MM.1S (cell line): ENCODE results near the gene TKFC.

Experiments
- DNase-seq: peaks from one replicate; pipeline ENCODE4 v3.0.0-alpha.2; 2015
- H2AFZ ChIP-seq: fragments of 300-600 bp; sonication (generic); 2 replicates; pipeline ENCODE4 v1.6.0; 2016; ENCODE audit warnings: antibody characterized with exemption, low read length
- H3F3A ChIP-seq: fragments of 300-600 bp; sonication (generic); 2 replicates; pipeline ENCODE4 v1.6.1; 2016; ENCODE audit warnings: mild to moderate bottlenecking, antibody characterized with exemption, low read length, moderate library complexity, mixed read lengths; ENCODE audit not compliant: insufficient read depth
- H3K27ac ChIP-seq: fragments of 300-600 bp; sonication (generic); 2 replicates; pipeline ENCODE4 v1.5.1; 2016; ENCODE audit warnings: mild to moderate bottlenecking, low read length
- H3K27me3 ChIP-seq: fragments of 300-600 bp; sonication (generic); replicated peaks from 2 replicates; pipeline ENCODE4 v1.6.0; 2016; ENCODE audit warnings: low read length; ENCODE audit not compliant: insufficient read depth
- H3K36me3 ChIP-seq: fragments of 300-600 bp; sonication (generic); replicated peaks from 2 replicates; pipeline ENCODE4 v1.6.1; 2016; ENCODE audit warnings: mild to moderate bottlenecking, low read length, mixed read lengths; ENCODE audit not compliant: insufficient read depth
- H3K4me1 ChIP-seq: fragments of 300-600 bp; sonication (generic); 2 replicates; pipeline ENCODE4 v1.6.1; 2016; ENCODE audit warnings: low read length, mixed read lengths
- H3K4me2 ChIP-seq: fragments of 300-600 bp; sonication (generic); 2 replicates; pipeline ENCODE4 v1.6.0; 2016; ENCODE audit warnings: low read depth, low read length
- H3K4me3 ChIP-seq: fragments of 300-600 bp; sonication (generic); 2 replicates; pipeline ENCODE4 v1.5.1; 2016; ENCODE audit warnings: low read length, mixed read lengths
- H3K79me2 ChIP-seq: fragments of 300-600 bp; sonication (generic); 2 replicates; pipeline ENCODE4 v1.6.1; 2016; ENCODE audit warnings: mixed run types, low read length, mixed read lengths
- H3K9ac ChIP-seq: fragments of 300-600 bp; sonication (generic); 2 replicates; pipeline ENCODE4 v1.6.1; 2016; ENCODE audit warnings: low read length, mixed read lengths
- H3K9me2 ChIP-seq: fragments of 300-600 bp; sonication (generic); replicated peaks from 2 replicates; pipeline ENCODE4 v1.6.1; 2016; ENCODE audit warnings: mild to moderate bottlenecking, low read length, mixed read lengths; ENCODE audit not compliant: insufficient read depth
- H3K9me3 ChIP-seq: fragments of 300-600 bp; sonication (generic); replicated peaks from 2 replicates; pipeline ENCODE4 v1.6.1; 2016; ENCODE audit warnings: mild to moderate bottlenecking, low read length, mixed read lengths; ENCODE audit not compliant: insufficient read depth
- H4K20me1 ChIP-seq: fragments of 300-600 bp; sonication (generic); 2 replicates; pipeline ENCODE4 v1.6.1; 2016; ENCODE audit warnings: mild to moderate bottlenecking, low read length, moderate library complexity, mixed read lengths; ENCODE audit not compliant: insufficient read depth
- CTCF ChIP-seq: fragments of 300-600 bp; sonication (generic); IDR thresholded peaks from 2 replicates; pipeline ENCODE4 v1.5.1; 2016; ENCODE audit warnings: antibody characterized with exemption, low read length, mixed read lengths
- EZH2 ChIP-seq: fragments of 300-600 bp; sonication (generic); optimal IDR thresholded peaks from 2 replicates; pipeline ENCODE3; 2017; ENCODE audit warnings: low read depth, mild to moderate bottlenecking, antibody characterized with exemption, low read length, mixed read lengths
- EZH2phosphoT487 ChIP-seq: fragments of 300-600 bp; sonication (generic); IDR thresholded peaks from 2 replicates; pipeline ENCODE4 v1.6.1; 2018; ENCODE audit warnings: antibody characterized with exemption, low read length

TKFC gene

GRCh38 chr11:61307354-61307753 is 25.7 kb upstream of the TKFC start:
- Histone ChIP-seq H3K4me3 (no peak overlapping the region), H3K79me2 (no peaks in the 10 kb centered on the region), H2AFZ (no peak overlapping the region), H3K4me2 (no peak overlapping the region), H4K20me1 (no peaks in the 10 kb centered on the region), H3F3A (no peaks in the 10 kb centered on the region), H3K9me2 (no peaks in the 10 kb centered on the region), H3K9me3 (no peaks in the 10 kb centered on the region), H3K27ac (no peak overlapping the region), H3K9ac (no peak overlapping the region), H3K4me1 (no peaks in the 10 kb centered on the region), H3K27me3 (no peaks in the 10 kb centered on the region), H3K36me3 (peaks cover 17% of the 10 kb centered on the region; the same call in 1 of the 2 replicates)
- no peak for TF ChIP-seq EZH2
- no peak for DNase-seq

GRCh38 chr11:61309141-61309540 is 23.9 kb upstream of the TKFC start:
- H4K20me1 ChIP-seq: no peaks in the 10 kb centered on the region
- no peak for TF ChIP-seq EZH2
- no peak for TF ChIP-seq CTCF
- TF ChIP-seq EZH2phosphoT487: no peak
- DNase-seq: no peak

GRCh38 chr11:61309739-61310138 is 23.3 kb upstream of the TKFC start:
- no peak for TF ChIP-seq EZH2phosphoT487
- TF ChIP-seq CTCF: no peak
- no peak for TF ChIP-seq EZH2
- Histone ChIP-seq H3K27ac (no peak overlapping the region), H3K4me2 (no peak overlapping the region), H3K27me3 (no peaks in the 10 kb centered on the region), H3K9me3 (no peaks in the 10 kb centered on the region), H3K4me3 (no peak overlapping the region), H3K9me2 (no peaks in the 10 kb centered on the region), H4K20me1 (no peaks in the 10 kb centered on the region), H2AFZ (no peak overlapping the region), H3K4me1 (no peaks in the 10 kb centered on the region), H3K79me2 (no peaks in the 10 kb centered on the region), H3K36me3 (peaks cover 26% of the 10 kb centered on the region), H3F3A (no peaks in the 10 kb centered on the region), H3K9ac (no peak overlapping the region)
- no peak for DNase-seq

More at GRCh38 chr11:61309141-61309540, 23.9 kb upstream of the TKFC start:
- Histone ChIP-seq H3K9me3 (no peaks in the 10 kb centered on the region), H3K9ac (no peak overlapping the region), H3K27me3 (no peaks in the 10 kb centered on the region), H3F3A (no peaks in the 10 kb centered on the region), H3K27ac (no peak overlapping the region), H3K9me2 (no peaks in the 10 kb centered on the region), H3K4me1 (no peaks in the 10 kb centered on the region), H2AFZ (no peak overlapping the region), H3K36me3 (peaks cover 22% of the 10 kb centered on the region), H3K4me3 (no peak overlapping the region), H3K4me2 (no peak overlapping the region), H3K79me2 (no peaks in the 10 kb centered on the region)

GRCh38 chr11:61310749-61311148 is 22.3 kb upstream of the TKFC start:
- Histone ChIP-seq H3K27ac (no peak overlapping the region), H3F3A (no peaks in the 10 kb centered on the region), H3K9ac (no peak overlapping the region), H3K36me3 (peaks cover 26% of the 10 kb centered on the region), H3K9me2 (no peaks in the 10 kb centered on the region), H3K27me3 (no peaks in the 10 kb centered on the region), H3K4me2 (no peak overlapping the region), H4K20me1 (no peaks in the 10 kb centered on the region), H2AFZ (no peak overlapping the region), H3K9me3 (no peaks in the 10 kb centered on the region), H3K4me1 (no peaks in the 10 kb centered on the region), H3K4me3 (no peak overlapping the region), H3K79me2 (no peaks in the 10 kb centered on the region)
- DNase-seq: no peak
- TF ChIP-seq EZH2phosphoT487: no peak
- TF ChIP-seq CTCF: no peak
